Measurements from ENCODE around the gene TCF3.
A peak's percentile ranks its signal among the peaks of the same experiment; 100 is the strongest.

The TCF3 gene

DNA sequence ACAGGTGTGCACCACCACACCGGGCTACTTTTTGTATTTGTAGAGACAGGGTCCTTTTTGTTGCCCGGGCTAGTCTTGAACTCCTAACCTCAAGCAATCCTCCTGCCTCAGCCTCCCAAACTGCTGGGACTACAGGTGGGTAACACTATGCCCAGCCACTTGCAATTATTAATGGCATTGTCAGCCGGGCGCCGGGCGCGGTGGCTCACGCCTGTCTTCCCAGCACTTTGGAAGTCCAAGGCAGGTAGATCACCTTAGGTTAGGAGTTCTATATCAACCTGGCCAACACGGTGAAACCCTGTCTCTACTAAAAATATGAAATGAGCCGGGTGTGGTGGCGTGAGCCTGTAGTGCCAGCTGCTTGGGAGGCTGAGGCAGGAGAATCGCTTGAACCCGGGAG is 81.6 kb downstream of the TCF3 start:
- Histone ChIP-seq H4K20me1 (ENCODE audit: insufficient read depth) (no peaks in the 10 kb centered on the region), H3K27ac (no peak overlapping the region), H2AFZ (ENCODE audit: low read depth) (no peak overlapping the region), H3K4me1 (ENCODE audit: low read depth, poor library complexity, severe bottlenecking) (peaks cover 32% of the 10 kb centered on the region), H3K27me3 (ENCODE audit: insufficient read depth, low read depth) (peaks cover 26% of the 10 kb centered on the region), H3K9ac (no peak overlapping the region), H3K4me2 (no peak overlapping the region), H3K79me2 (ENCODE audit: insufficient read depth, low read depth) (no peaks in the 10 kb centered on the region), H3K36me3 (ENCODE audit: insufficient read depth) (no peaks in the 10 kb centered on the region), H3K4me3 (IDR thresholded peaks at IDR 0.05; ENCODE audit: insufficient read depth, low read depth, low read length) (no peak overlapping the region)
- TF ChIP-seq, protein P1, sequence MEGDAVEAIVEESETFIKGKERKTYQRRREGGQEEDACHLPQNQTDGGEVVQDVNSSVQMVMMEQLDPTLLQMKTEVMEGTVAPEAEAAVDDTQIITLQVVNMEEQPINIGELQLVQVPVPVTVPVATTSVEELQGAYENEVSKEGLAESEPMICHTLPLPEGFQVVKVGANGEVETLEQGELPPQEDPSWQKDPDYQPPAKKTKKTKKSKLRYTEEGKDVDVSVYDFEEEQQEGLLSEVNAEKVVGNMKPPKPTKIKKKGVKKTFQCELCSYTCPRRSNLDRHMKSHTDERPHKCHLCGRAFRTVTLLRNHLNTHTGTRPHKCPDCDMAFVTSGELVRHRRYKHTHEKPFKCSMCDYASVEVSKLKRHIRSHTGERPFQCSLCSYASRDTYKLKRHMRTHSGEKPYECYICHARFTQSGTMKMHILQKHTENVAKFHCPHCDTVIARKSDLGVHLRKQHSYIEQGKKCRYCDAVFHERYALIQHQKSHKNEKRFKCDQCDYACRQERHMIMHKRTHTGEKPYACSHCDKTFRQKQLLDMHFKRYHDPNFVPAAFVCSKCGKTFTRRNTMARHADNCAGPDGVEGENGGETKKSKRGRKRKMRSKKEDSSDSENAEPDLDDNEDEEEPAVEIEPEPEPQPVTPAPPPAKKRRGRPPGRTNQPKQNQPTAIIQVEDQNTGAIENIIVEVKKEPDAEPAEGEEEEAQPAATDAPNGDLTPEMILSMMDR (conservative IDR thresholded peaks at IDR 0.05; ENCODE audit: low read depth, low read length): no peak

DNA sequence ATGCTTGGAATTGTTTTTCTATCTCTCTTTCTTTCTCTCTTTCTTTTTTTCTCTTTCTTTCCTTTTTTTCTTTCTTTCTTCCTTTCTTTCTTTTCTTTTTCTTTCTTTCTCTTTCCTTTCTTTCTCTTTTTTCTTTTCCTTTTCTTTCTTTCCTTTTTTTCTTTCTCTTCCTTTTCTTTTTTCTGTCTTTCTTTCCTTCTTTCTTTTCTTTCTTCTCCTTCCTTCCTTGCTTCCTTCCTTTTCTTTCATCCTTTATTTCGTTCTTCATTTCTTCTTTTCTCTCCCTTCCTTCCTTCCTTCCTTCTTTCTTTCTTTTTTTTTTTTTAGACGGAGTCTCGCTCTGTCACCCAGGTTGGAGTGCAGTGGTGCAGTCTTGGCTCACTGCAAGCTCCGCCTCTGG is 82.4 kb downstream of the TCF3 start:
- no peaks in the 10 kb centered on the region for H4K20me1 ChIP-seq (ENCODE audit: insufficient read depth)
- H3K27me3 ChIP-seq (ENCODE audit: insufficient read depth, low read depth): peaks cover 26% of the 10 kb centered on the region
- H3K27ac ChIP-seq: no peak overlapping the region
- no peak overlapping the region for H2AFZ ChIP-seq (ENCODE audit: low read depth)
- H3K4me1 ChIP-seq (ENCODE audit: low read depth, poor library complexity, severe bottlenecking): peaks cover 29% of the 10 kb centered on the region
- H3K79me2 ChIP-seq (ENCODE audit: insufficient read depth, low read depth): no peaks in the 10 kb centered on the region
- H3K36me3 ChIP-seq (ENCODE audit: insufficient read depth): no peaks in the 10 kb centered on the region
- TF ChIP-seq, protein P1 (conservative IDR thresholded peaks at IDR 0.05; ENCODE audit: low read depth, low read length): no peak
- H3K4me3 ChIP-seq (IDR thresholded peaks at IDR 0.05; ENCODE audit: insufficient read depth, low read depth, low read length): no peak overlapping the region
- no peak overlapping the region for H3K9ac ChIP-seq
- no peak overlapping the region for H3K4me2 ChIP-seq

DNA sequence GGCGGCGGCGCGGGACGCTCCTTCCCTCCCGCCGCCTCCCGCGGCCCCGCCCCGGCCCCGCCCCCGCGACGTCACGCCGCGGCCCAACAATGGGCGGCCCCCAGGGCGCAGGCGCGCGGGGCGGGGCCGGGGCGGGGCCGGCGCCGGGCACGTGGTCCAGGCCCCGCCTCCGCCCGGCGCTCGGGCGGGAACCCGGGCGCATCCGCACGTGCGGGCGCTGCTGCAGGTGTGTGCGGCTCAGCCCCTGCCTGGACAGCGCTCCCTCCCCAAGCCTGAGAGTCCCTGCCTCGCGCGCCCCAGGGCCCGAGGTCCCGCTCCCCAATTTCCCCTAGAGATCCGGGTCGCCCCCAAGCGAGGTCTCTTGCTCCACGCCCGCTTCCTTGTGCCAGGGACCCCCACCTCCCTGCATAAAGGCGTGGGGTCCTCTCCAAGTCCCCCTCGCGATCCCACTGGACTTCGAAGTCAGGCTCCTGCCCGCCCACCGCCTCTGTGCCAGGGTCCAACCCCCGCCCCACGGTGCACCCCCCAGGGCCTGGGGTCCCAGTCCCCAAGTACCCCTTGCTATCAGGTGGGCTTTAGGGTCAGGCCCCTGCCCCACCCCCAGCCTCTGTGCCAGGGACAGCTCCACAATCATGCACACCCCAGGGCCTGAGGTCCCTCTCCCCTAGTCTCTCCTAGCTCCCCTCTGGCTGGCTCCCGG is 83.9 kb downstream of the TCF3 start, which contains the start of gene MEX3D:
TSS of gene MEX3D (minus strand) at position 6 of the 700 bp plus-strand sequence. CDS start 267 bp downstream, outside the sequence.
- no peaks in the 10 kb centered on the region for H3K79me2 ChIP-seq (ENCODE audit: insufficient read depth, low read depth)
- H3K4me2 ChIP-seq: peak within 1 kb of the TSS; percentile 36; the same call in 1 of the 2 replicates
- no peak within 1 kb of the TSS for H3K4me3 ChIP-seq (IDR thresholded peaks at IDR 0.05; ENCODE audit: insufficient read depth, low read depth, low read length)
- peaks cover 26% of the 10 kb centered on the region for H3K27me3 ChIP-seq (ENCODE audit: insufficient read depth, low read depth)
- no peaks in the 10 kb centered on the region for H3K36me3 ChIP-seq (ENCODE audit: insufficient read depth)
- no peak within 1 kb of the TSS for H3K9ac ChIP-seq
- peak within 1 kb of the TSS; percentile 64; the same call in 1 of the 2 replicates for H2AFZ ChIP-seq (ENCODE audit: low read depth)
- TF ChIP-seq, protein P1 (conservative IDR thresholded peaks at IDR 0.05; ENCODE audit: low read depth, low read length): no peak
- H3K27ac ChIP-seq: no peak within 1 kb of the TSS
- H3K4me1 ChIP-seq (ENCODE audit: low read depth, poor library complexity, severe bottlenecking): peaks cover 15% of the 10 kb centered on the region
- H4K20me1 ChIP-seq (ENCODE audit: insufficient read depth): no peaks in the 10 kb centered on the region

DNA sequence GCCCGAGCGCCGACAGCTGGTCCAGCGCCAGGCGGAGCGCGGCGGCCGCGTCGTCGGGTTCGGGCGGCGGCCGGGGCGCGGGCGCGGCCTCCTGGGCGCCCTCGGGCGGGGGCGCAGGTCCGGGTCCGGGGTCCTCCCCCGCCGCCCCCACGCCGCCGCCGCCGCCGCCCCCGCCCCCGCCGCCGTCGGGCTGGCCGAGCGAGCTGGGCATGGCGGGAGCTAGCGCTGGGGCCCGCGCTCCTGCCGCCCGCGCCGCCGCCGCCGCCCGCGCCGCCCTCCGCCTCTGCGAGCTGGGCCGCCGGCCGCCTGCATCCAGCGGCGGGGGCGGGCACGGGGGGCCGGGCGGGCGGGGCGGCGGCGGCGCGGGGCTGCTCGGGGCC is 84.6 kb downstream of the TCF3 start:
- peaks cover 26% of the 10 kb centered on the region for H3K27me3 ChIP-seq (ENCODE audit: insufficient read depth, low read depth)
- TF ChIP-seq, protein P1 (conservative IDR thresholded peaks at IDR 0.05; ENCODE audit: low read depth, low read length): no peak
- H3K4me2 ChIP-seq: no peak overlapping the region
- H3K79me2 ChIP-seq (ENCODE audit: insufficient read depth, low read depth): no peaks in the 10 kb centered on the region
- H3K36me3 ChIP-seq (ENCODE audit: insufficient read depth): no peaks in the 10 kb centered on the region
- no peak overlapping the region for H3K27ac ChIP-seq
- H2AFZ ChIP-seq (ENCODE audit: low read depth): no peak overlapping the region
- no peaks in the 10 kb centered on the region for H4K20me1 ChIP-seq (ENCODE audit: insufficient read depth)
- H3K9ac ChIP-seq: no peak overlapping the region
- peaks cover 10% of the 10 kb centered on the region for H3K4me1 ChIP-seq (ENCODE audit: low read depth, poor library complexity, severe bottlenecking)
- H3K4me3 ChIP-seq (IDR thresholded peaks at IDR 0.05; ENCODE audit: insufficient read depth, low read depth, low read length): no peak overlapping the region
